Esophagus mucosa (tissue), 1 donor: ENCODE data around the gene CAND2. TPM values are rescaled to one million over a fixed set of nuclear protein-coding genes. Genes with fewer than 3 reads are reported as not detected.

Experiments used
- ATAC-seq: fragments of 200-7000 bp; cut with Tn5 transposase; one replicate; pipeline ENCODE4 v1.9.1; 2020
- total RNA-seq: library from RNA; stranded (reverse); gene quantifications from one replicate; pipeline ENCODE4 v1.2.4, GENCODE V29; 2023
- donor health status: DM: yes; HTN: yes; CAD: no.

CAND2 gene
- total RNA-seq, result 1.1 TPM

DNA sequence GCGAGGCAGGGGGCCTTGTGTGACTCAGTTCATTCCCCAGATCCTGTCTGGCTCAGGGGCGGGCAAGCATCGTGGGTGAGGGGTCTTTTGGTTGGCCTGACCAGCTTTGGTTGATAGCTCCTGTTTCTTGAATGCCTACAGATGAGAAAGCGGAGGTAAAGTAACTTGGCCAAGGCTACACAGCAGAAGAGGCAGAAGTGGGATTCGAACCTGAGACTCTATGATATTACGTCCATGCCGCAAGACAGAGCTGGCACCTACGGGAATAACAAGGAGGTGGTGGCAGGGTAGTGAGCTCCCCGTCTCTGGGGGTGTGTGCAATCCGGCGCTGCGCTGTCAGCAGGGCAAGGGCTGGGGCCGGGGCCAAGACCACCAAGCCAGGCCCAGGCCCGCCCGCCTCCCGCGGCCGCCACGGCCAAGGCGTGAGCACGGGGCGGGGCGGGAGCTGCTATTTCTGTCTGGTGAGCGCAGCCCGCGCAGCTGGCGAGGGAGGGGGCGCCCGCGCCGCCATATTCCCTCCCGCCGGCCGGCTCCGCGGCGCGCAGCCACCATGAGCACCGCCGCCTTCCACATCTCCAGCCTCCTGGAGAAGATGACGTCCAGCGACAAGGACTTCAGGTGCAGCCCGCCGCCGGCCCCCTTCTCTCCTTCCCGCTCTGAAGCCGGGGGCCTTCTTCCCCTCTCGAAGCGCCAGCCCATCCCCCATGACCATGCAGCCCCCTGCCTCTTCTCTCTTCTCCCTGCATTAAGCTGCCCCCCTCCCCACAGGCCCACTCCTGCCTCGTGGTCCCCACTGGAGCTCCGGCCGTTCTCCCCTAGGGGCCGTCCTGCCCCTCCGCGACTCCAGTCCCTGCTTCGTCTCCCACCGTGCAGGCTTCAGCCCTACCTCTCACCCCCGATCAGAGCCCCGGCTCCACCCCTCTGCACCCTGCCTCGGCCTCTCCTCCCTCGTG, at the start of gene CAND2:
Gene CAND2 (plus strand): TSS at position 510 of the 953 bp plus-strand sequence. CDS start 41 bp downstream, at position 551.
- ATAC-seq, result peak; percentile 64

DNA sequence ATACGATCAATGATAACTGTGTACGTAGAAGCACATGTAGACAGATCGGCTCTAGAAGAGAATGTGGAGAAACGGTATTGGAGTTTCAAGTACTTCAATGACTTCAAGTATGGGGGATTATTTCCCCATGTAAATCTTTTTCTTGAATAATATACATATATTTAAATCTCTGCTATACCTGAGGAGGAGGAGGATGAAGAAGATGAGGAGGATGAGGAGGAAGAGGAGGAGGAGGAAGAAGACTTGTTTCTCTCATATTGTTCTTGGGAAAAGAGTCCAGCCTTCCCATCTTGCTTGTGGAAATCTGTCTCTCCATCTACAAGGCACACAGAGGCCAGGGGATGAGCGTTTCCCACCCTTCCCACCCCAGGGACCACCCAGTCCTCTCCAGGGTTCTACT, 48.0 kb upstream of the CAND2 start:
- no peak for ATAC-seq

DNA sequence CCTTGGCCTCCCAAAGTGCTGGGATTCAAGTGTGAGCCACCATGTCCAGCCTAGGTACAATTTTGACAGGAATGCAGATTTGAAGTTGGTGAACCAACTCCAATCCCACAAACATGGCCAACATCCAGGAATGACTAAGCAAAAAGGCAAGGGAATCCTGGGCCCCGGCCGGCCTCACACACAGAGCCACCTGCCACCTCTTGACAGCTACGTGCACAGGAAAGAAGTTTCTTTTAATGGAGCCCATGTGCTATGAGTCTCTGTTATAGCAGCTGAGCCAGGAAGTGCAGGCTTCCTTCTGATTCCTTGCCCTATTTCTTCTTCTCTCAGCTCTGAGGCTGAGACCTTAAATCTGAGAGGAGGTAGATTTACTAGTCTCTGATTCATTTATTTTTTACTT, 46.3 kb upstream of the CAND2 start:
- ATAC-seq, result peak; percentile 22

DNA sequence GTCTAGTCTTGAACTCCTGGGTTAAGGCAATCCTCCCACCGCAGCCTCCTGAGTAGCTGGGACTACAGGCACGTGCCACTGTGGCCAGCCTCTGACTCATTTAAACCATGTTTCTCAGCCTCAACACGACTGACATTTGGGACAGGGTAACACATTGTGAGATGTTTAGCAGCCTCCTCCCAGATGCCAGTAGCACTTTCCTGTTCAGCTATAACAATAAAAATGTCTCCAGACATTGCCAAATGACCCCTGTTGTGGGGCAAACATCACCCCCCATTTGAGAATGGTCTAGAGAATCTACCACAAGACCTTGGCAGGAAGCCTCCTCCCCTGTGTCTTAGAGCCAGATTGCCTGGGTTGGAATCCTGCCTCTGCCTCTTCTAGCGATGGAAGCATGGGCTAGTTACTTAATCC, 45.8 kb upstream of the CAND2 start:
- peak; percentile 11 for ATAC-seq

DNA sequence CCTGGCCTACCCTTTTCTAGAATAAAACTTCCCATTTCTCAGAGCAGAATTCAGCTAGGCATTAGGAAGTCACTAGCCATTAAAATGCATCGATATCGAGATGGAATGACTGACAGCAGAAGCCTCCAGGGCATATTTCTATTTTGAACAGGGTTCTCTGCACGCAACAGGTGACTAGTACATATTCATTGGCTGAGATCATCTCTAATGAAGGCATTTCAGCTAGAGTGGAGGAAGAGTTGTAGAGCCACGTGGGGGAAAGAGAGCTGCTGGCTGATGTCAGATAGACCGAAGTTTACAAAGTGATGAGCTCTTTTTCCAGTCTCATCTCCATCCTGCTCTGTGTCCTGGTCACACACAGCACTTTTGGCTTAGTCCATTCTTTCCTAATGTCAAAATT, 44.9 kb upstream of the CAND2 start:
- no peak for ATAC-seq

DNA sequence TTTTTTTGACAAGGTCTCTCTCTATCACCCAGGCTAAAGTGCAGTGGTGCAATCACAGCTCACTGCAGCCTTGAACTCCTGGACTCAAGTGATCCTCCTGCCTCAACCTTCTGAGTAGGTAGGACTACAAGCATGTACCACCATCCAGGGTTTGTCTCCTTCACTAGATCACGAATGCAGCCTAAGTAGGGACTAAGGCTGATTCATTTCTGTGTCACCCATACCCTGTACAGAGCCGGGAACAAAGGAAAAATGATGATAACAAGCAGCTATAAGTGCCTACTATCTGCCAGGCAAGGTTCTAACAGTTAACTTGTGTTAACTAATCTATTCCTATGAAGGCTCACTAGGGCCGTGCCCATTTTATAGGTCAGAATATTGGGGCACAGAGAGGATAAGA, 44.4 kb upstream of the CAND2 start:
- no peak for ATAC-seq

DNA sequence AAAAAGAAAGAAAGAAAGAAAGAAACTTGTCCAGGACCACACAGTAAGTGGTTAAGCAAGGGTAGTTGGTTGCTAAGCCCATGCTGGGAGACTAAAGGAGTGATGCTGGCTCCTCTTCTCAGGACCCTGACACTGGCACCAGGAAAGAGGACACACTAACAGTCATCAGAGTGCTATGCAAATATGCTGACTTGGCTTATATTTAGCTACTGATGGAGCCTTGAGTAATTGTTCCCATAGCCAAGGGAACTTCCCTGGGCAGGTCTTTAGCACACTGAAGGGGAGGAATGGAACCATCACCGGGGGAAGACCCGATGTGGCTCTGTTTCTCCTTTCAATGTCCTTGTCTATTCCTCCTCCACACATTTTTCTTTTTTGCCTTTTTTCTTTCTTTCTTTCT, 43.7 kb upstream of the CAND2 start:
- peak; percentile 74 for ATAC-seq

DNA sequence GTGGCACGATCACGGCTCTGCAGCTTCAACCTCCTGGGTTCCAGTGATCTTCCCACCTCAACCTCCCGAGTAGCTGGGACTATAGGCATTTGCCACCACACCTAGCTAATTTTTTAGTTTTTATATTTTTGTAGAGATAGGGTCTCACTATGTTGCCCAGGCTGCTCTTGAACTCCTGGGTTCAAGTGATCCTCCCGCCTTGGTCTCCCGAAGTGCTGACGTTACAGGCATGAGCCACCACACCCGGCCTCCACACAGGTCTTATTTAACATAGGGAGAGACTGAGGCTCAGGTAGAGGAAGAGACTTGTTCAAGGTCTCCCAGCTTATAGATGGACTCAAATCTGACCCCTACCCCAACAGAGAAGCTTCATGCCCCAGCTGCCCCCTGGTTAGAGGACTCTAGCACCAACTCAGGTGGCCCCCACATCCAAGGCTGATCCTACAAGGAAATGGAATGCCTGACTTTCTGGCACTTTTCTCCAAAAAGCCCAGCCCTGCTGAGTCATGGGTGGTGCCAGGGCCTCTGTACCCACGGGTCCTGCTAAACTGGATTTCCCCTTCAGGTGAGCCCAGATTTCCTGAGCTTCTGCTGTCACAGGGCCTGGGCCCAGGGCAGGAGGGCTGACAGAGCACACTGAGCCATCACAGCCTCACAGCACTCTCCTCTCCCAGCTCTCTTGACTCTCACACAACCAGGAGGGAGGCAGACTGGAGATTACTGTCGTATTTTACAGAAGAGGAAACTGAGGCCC, 43.0 kb upstream of the CAND2 start:
- peak; percentile 92 for ATAC-seq

DNA sequence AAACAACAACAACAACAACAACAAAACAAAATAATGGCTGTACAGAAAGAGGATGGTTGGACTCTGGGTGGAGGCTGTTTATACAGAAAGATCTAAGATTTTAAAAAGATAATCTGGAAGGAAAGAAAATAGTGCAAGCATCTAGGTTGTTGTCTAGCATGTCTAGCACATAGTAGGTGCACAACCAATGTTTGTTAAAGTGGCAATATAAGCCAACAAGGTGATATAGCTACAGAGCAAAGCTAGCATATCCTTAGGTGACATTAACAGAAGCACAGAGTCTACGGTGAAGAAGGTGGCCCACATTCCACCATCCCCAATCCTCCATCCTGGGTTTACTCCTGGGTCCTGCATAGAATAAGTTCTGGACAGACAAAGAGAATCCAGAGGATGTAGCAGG, 42.2 kb upstream of the CAND2 start:
- no peak for ATAC-seq

DNA sequence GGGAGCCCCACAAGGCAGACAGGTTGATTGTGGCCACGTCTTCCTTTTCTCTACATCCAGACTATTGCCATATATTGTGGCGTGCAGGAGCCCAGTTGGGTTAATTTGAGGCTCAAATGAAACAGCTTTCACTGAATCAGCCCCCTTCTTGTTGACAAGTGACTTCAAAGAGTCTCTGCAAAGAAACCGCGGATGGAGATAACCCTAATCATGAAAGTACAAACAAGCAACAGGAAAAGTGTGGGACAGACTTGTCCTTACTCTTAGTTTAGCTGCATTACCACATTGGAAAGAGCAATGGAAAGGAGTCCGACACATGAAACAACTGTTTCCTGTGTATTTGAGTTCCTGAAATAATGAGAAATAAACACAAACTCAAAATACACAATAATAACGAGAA, 40.7 kb upstream of the CAND2 start:
- ATAC-seq, result no peak

DNA sequence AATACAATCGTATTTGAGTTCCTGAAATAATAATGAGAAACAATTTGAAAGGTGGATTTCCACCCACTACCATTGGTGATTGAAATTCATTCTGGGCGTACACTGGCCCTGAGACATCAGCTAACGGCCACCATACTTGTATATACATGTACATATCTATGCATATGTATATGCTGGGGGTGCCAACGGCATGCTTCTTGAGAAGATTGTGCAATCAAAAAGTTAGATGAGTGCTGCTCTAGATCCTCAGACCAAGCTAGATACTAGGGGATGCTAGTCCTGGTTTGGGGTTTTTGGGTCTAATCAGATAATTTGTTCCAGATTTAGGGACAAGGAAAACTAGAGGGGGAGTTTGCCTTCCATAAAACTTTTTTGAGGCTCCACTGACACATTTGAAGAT, 40.3 kb upstream of the CAND2 start:
- no peak for ATAC-seq

DNA sequence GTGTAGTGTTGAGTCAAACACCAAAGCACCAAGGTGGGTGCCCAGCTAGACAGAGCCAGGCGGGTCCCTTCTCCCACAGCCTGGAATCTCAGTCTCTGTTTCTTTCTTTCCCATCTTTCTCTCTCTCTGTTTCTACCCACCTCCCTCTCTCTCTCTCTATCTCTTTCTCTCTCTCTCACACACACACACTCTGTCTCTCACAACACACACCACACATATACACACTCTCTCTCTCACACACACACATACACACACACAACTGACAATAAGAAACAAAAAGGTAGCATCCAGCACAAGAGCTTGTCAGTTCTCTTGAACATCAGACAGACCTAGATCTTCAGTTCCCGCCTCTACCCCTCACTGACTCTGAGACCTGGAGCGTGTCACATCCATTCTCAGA, 39.8 kb upstream of the CAND2 start:
- ATAC-seq, result no peak

DNA sequence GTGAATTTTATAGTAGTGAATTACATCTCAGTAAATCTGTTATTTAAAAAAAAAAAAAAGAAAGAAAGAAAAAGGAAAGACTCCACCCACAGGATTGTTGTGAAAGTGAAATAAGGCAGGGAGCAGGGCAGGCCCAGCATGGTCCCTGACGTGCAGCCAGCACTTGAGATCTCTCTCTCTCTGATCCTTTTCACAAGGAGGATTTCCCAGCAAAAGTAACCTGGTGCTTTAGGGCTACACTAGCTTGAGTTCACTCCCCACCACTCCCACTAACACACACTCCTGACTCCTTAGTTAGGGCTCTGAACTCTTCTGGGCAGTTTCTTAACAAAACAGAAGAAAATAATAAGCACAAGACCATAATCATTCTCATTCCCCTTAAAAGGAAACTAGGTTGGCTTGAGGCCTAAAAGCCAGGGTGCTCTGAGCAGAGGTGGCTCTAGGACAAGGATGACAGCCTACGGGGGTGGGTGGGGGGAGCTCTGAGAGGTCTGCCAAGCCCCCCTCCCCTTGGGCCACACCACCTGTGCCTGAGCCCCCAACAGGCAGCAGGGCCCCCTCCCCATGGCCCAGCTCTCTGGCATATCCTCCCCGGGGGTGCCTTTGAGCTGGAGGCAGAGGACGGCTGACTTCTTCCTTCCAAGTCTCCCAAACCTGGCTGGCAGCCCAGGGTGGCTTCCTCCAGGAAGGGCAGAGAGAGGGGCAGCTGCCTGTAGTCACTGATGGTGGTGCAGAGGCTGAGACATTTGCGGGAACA, 38.3 kb upstream of the CAND2 start:
- peak; percentile 4 for ATAC-seq

DNA sequence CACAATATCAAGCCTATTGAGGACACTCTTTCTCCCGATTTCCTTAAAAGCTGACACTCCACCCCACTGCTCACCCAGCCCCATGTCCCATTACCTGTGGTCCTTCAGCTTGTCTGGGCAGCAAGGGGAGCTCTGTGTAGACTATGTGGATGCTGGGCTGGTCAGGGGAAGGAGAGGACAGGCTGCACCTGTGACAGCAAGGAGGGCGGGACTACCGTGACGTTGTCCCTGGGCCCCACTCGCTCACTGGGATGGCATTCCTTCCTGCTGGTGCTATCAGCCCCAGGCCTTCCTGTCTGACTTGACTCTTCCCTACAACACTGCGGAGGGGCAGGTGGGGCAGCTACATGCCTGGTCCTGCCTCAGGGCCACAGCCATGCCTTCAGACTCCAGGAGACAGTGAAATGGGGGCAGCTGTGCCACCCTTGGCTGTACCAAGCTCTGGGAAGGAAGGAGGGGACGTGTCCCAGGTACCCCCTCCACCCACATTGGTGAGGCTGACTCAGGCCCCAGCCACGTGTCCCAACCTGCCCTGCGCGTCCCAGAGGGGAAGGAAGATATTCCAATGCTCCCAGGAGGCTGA, 37.3 kb upstream of the CAND2 start, which contains the start of gene TMEM40:
Gene TMEM40 (minus strand): TSS at position 163 of the 583 bp plus-strand sequence. CDS start 9,427 bp downstream, outside the sequence.
- ATAC-seq, result peak; percentile 87

DNA sequence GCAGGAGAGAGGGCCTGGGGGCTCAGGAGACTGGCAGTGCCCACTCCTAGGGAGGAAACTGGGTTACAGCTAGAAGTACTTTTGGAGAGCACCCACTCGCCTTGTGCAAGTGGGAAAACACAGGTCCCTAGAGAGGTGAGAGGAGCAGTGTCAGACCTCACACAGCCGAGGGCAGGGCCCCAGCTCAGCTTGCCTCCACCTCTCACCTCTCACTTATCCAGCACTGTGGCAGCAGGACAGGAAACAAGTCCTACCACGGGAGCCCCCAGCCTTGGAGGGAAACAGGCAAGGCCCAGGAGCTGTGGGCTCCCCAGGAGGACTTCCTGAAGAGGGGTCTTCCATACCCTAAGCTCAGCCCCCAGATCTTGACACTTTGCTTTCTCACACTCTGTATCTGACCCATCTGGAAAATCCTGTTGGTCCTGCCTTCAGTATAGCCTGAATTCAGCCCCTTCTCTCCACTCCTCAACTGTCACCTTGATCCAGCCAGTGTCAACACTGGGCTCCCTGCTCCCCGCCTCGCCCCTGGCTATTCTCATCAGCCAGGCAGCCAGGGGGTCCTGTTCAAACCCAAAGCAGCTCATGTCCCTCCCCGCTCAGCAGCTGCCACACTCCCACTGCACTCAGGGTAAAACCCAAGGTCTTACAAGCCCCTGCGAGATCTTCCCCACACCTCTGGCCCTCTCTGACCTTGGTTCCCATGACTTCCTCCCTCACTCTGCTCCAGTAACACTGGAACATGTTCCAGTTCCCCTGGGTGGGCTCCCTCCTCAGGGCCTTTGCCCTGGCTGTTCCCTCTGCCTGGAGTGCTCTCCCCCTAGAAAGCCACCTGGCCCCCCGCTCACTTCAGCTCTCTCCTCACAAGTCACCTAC, 36.6 kb upstream of the CAND2 start:
- peak; percentile 56 for ATAC-seq

DNA sequence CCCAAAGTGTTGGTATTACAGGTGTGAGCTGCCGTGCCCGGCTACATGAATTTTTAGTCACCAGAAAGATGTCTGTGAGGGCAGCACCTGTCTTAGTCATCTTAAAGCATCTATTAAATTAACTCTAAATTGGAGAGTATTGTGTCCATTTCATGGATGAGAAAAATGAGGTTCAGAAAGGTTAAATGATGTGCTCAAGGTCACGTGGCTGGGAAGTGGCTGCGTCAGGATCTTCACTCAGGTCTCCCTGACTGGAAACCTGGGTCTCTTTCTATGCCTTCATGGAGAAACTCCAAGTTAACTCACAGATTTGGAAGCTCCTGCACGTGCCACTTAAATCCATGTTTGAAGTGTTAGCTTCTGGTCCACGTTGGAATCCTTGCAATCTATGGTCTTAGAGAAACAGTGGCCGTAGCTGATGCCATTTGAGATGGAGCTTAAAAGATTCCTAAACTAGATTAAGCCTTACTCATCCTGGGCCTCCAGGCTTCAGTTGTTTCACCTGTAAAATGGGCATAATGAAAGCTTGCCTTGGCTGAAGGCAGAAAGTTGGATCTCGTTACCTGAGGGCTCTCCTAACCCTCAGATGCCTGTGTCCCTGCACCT, 32.2 kb upstream of the CAND2 start:
- no peak for ATAC-seq

DNA sequence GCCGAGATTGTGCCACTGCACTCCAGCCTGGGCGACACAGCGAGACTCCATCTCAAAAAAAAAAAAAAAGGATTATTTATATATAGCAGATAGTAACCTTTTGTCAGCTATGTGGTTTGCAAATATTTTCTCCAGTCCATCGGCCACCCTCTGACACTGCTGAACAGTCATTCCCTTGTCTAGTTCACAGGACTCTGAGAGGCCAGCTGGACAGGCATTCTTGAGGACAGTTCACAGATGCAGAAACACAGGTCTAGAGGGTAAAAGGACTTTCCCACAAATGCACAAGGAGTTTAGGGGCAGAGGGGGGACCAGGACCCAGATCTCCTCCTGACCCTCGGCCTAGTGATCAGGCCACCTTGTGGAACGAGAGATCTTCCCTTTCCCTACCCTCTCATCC, 29.9 kb upstream of the CAND2 start:
- ATAC-seq, result no peak

DNA sequence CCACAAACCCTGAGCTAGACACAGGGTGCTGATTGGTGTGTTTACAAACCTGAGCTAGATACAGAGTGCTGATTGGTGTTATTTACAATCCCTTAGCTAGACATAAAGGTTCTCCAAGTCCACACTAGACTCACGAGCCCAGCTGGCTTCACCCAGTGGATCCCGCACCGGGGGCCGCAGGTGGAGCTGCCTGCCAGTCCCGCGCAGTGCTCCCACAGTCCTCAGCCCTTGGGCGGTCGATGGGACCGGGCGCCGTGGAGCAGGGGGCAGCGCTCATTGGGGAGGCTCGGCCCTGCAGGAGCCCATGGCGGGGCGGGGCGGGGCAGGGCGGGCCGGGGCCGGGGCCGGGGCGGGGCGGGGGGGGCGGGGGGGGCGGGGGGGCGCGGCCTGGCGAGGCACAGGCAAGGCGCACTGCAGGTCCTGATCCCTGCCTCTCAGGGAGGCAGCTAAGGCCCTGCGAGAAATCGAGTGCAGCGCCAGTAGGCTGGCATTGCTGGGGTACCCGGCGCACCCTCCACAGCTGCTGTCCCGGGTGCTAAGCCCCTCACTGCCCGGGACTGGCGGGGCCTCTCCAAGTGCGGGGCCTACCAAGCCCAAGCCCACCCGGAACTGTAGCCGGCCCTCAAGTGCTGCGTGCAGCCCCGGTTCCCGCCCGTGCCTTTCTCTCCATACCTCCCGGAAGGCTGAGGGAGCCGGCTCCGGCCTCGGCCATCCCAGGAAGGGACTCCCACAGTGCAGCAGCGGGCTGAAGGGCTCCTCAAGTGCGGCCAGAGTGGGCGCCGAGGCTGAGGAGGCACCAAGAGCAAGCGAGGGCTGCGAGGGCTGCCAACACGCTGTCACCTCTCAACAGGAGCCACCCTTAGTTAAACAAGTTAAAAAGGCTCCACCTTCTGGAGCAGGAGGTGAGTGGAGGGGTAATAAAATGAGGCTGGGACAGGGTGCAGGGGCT, 27.6 kb upstream of the CAND2 start:
- ATAC-seq, result no peak

DNA sequence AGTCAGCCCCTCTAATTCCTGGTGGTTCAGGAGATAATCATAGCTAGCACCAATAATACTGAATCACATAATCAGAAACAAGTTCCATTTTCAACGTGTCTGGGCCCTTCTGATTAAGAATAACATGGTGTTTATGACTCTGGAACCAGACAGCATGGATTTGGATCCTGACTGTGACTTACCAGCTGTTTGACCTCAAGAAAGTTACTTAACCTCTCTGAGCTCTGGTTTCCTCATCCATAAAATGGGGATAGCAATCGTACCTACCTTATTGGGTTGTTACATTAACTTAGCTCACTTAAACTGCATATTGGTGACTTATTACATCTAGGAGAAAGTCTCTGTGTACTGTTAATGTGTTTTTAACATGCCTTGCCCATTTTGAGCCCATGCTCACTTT, 26.7 kb upstream of the CAND2 start:
- ATAC-seq, result no peak

DNA sequence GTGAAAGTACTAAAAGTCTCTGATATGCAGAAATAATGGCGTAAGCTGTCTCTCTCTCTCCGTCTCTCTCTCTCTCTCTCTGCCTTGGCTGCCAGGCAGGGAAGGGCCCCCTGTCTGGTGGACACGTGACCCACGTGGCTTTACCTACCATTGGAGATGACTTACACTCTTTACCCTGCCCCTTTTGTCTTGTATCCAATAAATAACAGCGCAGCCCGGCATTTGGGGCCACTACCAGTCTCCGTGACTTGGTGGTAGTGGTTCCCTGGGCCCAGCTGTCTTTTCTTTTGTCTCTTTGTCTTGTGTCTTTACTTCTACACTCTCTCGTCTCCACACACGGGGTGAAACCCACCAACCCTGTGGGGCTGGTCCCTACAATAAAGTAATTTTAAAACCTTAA, 25.2 kb upstream of the CAND2 start:
- no peak for ATAC-seq
